ENCODE data around the gene ATP9B. TPM values are rescaled to one million over a fixed set of nuclear protein-coding genes. Genes with fewer than 3 reads are reported as not detected.

Gene ATP9B
- total RNA-seq, 1 experiment from 2014 or later, result 20.9 TPM

DNA sequence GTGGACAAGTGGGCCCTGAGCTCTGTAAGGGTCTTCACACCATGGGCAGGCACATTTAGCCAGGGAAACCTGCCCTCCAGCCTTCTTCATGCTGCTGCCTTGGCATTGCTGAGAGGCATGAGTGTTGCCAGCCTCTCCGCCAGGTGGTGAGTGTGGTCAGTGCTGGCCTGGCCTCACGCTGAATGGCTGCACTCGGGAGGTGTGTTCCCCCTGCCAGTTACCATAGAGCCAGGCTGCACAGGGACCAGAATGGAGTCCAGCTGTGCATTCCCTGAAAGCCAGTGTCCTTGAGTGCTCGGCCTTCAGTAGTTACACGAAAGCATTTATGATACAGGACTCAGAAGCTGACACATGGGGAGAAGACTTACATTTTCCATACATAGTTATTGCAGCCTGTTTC lies 139.7 kb downstream of the ATP9B start:
- Mint-ChIP-seq H3K9me3 (no peaks in the 10 kb centered on the region), H3K4me1 (no peaks in the 10 kb centered on the region), H3K27ac (peak overlapping the region in 1 of 3 experiments; percentile 57; a peak in 1 of 7 replicates), H3K36me3 (ENCODE audit: insufficient read depth in 1 of 3, low read depth in 3 of 3) (peaks cover 2 to 7% (median 6%) of the 10 kb centered on the region in 3 experiments; a peak in 6 of 7 replicates), H3K27me3 (ENCODE audit: low read depth) (no peaks in the 10 kb centered on the region), H3K4me3 (no peak overlapping the region)
- H2BK12ac ChIP-seq (ENCODE audit: insufficient read length, low read depth, low read length), result no peak overlapping the region
- H3K4ac ChIP-seq (ENCODE audit: low read depth, low read length), result no peak overlapping the region
- H3K14ac ChIP-seq (ENCODE audit: insufficient read depth, low read length), result no peak overlapping the region; the same call in 1 of the 2 replicates
- no peak overlapping the region for H3K4me2 ChIP-seq (ENCODE audit: insufficient read depth, insufficient read length, low read length)
- H2BK15ac ChIP-seq (ENCODE audit: low read depth, low read length), result no peak overlapping the region
- H3K79me2 ChIP-seq (ENCODE audit: insufficient read depth, low read length), result no peaks in the 10 kb centered on the region
- H3K56ac ChIP-seq (ENCODE audit: insufficient read length, low read depth, low read length), result no peak overlapping the region
- H3K18ac ChIP-seq (ENCODE audit: insufficient read length, low read depth, low read length), result no peak overlapping the region
- no peak overlapping the region for H4K91ac ChIP-seq (ENCODE audit: insufficient read length, low read depth, low read length)
- H3K23me2 ChIP-seq (ENCODE audit: insufficient read length, low read depth, low read length, poor library complexity, severe bottlenecking), result no peaks in the 10 kb centered on the region
- H3K4me1 ChIP-seq (ENCODE audit: insufficient read depth, low read length), result no peaks in the 10 kb centered on the region
- H4K5ac ChIP-seq (ENCODE audit: insufficient read length, low read depth, low read length), result no peak overlapping the region
- H2BK5ac ChIP-seq (ENCODE audit: insufficient read length, low read length), result no peak overlapping the region
- H2AK5ac ChIP-seq (ENCODE audit: insufficient read length, low read length), result no peak overlapping the region
- H3K23ac ChIP-seq (ENCODE audit: insufficient read length, low read depth, low read length), result no peak overlapping the region
- H4K20me1 ChIP-seq (ENCODE audit: control insufficient read depth, insufficient read depth, insufficient read length), result no peaks in the 10 kb centered on the region
- H2AFZ ChIP-seq (ENCODE audit: low read length), result no peak overlapping the region
- no peak overlapping the region for H4K8ac ChIP-seq (replicated peaks; ENCODE audit: insufficient read length, low read depth, low read length)
- H3T11ph ChIP-seq (ENCODE audit: low read length), result no peak overlapping the region
- H3K79me1 ChIP-seq (ENCODE audit: insufficient read depth, low read depth, low read length, poor library complexity, severe bottlenecking), result peaks cover 2% of the 10 kb centered on the region
- no peak overlapping the region for H2BK120ac ChIP-seq (ENCODE audit: low read depth, low read length, poor library complexity, severe bottlenecking)
- no peak overlapping the region for H3K27ac ChIP-seq (ENCODE audit: insufficient read length, low read depth, low read length)
- H2BK20ac ChIP-seq (ENCODE audit: low read depth, low read length, poor library complexity, severe bottlenecking), result no peak overlapping the region
- DNase-seq, result no peak
- WGBS (ENCODE audit: extremely low coverage, insufficient read length, low lambda C conversion rate), result no CpG with 5 or more reads among the region's 5 CpGs
- H3K27me3 ChIP-seq (ENCODE audit: insufficient read depth, low read length), result no peaks in the 10 kb centered on the region
- no peaks in the 10 kb centered on the region for H3K9me3 ChIP-seq (ENCODE audit: control insufficient read depth, low read depth, low read length)
- TF ChIP-seq, protein P1, sequence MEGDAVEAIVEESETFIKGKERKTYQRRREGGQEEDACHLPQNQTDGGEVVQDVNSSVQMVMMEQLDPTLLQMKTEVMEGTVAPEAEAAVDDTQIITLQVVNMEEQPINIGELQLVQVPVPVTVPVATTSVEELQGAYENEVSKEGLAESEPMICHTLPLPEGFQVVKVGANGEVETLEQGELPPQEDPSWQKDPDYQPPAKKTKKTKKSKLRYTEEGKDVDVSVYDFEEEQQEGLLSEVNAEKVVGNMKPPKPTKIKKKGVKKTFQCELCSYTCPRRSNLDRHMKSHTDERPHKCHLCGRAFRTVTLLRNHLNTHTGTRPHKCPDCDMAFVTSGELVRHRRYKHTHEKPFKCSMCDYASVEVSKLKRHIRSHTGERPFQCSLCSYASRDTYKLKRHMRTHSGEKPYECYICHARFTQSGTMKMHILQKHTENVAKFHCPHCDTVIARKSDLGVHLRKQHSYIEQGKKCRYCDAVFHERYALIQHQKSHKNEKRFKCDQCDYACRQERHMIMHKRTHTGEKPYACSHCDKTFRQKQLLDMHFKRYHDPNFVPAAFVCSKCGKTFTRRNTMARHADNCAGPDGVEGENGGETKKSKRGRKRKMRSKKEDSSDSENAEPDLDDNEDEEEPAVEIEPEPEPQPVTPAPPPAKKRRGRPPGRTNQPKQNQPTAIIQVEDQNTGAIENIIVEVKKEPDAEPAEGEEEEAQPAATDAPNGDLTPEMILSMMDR (conservative IDR thresholded peaks at IDR 0.05), result no peak
- H3K9ac ChIP-seq (ENCODE audit: extremely low read depth, insufficient read length, low read length), result no peak overlapping the region
